HG03196 (cell line): Measurements from ENCODE around the gene COL8A2.
A peak's percentile ranks its signal among the peaks of the same experiment; 100 is the strongest.

Experiments used
- ATAC-seq: cut with Tn5 transposase; IDR thresholded peaks from one replicate; pipeline ENCODE4 v1.9.1; 2021; ENCODE audit not compliant: unreplicated experiment

COL8A2 gene

GRCh38 chr1:36157973-36158826 lies 33.2 kb upstream of the COL8A2 start:
- no peak for ATAC-seq

- no peak for ATAC-seq
Observed at GRCh38 chr1:36157115-36157903, 32.3 kb upstream of the COL8A2 start.

- ATAC-seq = peak; percentile 3
Observed at GRCh38 chr1:36156329-36157114, 31.5 kb upstream of the COL8A2 start.

- peak; percentile 44 for ATAC-seq
Observed at GRCh38 chr1:36155408-36156328, 30.6 kb upstream of the COL8A2 start, which contains the start of gene MAP7D1. TSS of gene MAP7D1 (plus strand) at chr1:36156160. CDS start at chr1:36156418, 258 bp downstream.

- no peak for ATAC-seq
Observed at GRCh38 chr1:36154765-36155407, 29.9 kb upstream of the COL8A2 start.

GRCh38 chr1:36154335-36154734 lies 29.3 kb upstream of the COL8A2 start:
- no peak for ATAC-seq

- no peak for ATAC-seq
Observed at GRCh38 chr1:36153476-36153875, 28.5 kb upstream of the COL8A2 start.

- ATAC-seq = no peak
Observed at GRCh38 chr1:36151845-36152203, 26.8 kb upstream of the COL8A2 start.

GRCh38 chr1:36151134-36151844 lies 26.3 kb upstream of the COL8A2 start:
- no peak for ATAC-seq

- peak; percentile 46 for ATAC-seq
Observed at GRCh38 chr1:36150296-36151133, 25.5 kb upstream of the COL8A2 start.

- no peak for ATAC-seq
Observed at GRCh38 chr1:36149973-36150295, 24.9 kb upstream of the COL8A2 start.

GRCh38 chr1:36149237-36149972 lies 24.4 kb upstream of the COL8A2 start, which contains the start of gene TRAPPC3:
TSS of gene TRAPPC3 (minus strand) at chr1:36149486. CDS start at chr1:36149378, 108 bp downstream.
- peak; percentile 90 for ATAC-seq

- no peak for ATAC-seq
Observed at GRCh38 chr1:36148821-36149236, 23.8 kb upstream of the COL8A2 start.

GRCh38 chr1:36144413-36144812 lies 19.4 kb upstream of the COL8A2 start:
- no peak for ATAC-seq

GRCh38 chr1:36143424-36143823 lies 18.4 kb upstream of the COL8A2 start:
- no peak for ATAC-seq

GRCh38 chr1:36142121-36142520 lies 17.1 kb upstream of the COL8A2 start:
- ATAC-seq = no peak

- no peak for ATAC-seq
Observed at GRCh38 chr1:36139521-36139920, 14.5 kb upstream of the COL8A2 start.

GRCh38 chr1:36137776-36138175 lies 12.8 kb upstream of the COL8A2 start:
- ATAC-seq = no peak
